NCI-H510A (cell line): ENCODE results near the gene DST.

Experiments
- DNase-seq: peaks from one replicate; lab custom pipeline; 2025; lab: John Stamatoyannopoulos, UW

The DST gene

DNA sequence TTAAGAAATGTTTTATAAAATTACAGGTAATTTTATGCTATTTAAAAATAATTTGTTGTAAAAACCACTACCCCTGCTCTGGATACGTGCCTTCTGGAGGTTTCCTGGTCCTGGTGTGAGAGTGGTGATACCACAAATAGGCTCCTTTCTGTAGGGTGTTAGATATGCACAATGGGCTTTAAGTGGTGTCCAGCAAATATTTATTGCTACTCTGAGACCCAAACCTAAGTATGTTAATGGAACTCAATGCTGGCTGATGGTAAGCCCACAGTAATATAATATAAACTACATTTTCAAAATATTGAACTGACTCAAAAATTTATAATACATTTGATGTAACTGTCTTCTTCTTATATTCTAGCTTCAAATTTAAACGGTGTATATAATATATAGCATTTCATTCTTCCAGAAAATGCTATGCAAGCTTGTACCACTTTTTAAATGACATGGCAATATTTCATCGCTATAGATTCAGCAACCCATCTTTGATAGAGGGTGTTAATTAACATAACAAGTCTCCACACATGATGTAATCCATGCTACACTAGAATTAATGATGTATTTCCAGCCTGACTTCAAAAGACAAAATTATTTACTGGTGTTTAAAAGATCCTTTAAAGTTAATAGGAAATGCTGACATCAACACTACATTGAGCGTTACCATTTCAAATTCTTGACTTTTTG lies 161.9 kb downstream of the DST start:
- no peak for DNase-seq

DNA sequence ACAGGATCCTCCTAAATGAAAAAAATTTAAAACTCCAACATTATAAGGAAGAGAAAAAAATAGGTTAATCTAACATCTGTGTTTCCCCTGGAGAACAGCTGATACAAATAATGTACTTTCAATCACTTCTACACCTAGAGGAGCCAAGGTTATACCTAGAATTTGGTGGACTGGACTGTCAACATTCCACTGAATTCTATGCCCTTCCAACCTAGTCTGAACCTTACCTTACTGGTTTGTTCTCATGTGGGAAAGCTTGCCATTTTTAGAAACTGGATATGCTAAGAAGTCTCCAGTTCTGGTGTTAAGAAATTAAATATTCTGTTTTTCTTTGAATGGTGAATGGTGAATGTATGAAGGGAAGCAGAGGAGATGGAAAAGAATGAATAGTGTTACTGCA lies 162.4 kb downstream of the DST start:
- DNase-seq, result no peak

DNA sequence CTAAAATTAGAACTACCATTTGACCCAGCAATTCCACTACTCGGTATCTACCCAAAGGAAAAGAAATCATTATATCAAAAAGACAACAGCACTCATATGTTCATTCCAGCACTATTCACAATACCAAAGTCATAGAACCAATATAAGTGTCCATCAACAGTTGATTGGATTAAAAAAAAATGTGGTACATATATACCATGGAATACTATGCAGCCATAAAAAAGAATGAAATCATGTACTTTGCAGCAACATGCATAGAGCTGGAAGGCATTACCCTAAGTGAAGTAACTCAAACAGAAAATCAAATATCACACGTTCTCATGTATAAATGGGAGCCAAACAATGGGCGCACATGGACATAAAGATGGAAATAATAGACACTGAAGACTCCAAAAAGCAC lies 163.3 kb downstream of the DST start:
- no peak for DNase-seq

DNA sequence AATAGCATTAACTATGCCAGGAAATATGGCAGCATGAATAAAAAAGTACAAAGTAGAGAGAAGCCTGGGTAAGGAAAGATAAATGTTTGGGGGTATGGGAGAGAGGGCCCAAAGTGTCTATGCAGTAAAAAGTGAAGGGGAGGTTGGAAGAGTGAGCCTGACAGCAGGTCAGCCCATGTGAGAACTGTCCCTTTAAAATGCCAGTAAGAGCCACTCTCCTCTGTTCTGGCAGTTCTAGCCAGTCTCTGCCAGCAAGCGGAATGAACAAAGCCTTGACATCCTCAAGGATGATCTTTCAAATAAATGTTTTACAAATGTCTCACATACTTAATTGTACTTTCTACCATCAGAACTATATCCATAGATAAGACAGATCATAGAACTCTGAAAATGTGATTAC lies 164.5 kb downstream of the DST start:
- no peak for DNase-seq

DNA sequence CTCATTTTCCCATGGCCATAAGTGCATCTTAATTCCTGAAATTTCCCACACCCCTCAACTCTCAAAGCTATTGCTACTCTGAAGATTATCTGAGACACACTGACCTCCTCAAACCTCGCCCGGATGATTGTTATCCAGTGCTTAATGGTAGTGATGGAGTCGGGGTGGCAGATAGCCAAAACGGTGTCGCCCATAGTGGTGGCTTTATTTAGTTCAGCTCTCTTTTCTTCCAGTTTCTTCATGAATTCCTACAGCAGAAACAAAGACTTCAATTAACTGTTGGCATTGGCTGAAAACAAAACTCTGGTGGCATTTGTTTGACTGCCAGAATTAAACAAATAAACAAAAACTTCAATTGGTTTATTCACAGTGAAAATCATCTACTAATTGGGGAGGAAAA lies 165.4 kb downstream of the DST start:
- no peak for DNase-seq

DNA sequence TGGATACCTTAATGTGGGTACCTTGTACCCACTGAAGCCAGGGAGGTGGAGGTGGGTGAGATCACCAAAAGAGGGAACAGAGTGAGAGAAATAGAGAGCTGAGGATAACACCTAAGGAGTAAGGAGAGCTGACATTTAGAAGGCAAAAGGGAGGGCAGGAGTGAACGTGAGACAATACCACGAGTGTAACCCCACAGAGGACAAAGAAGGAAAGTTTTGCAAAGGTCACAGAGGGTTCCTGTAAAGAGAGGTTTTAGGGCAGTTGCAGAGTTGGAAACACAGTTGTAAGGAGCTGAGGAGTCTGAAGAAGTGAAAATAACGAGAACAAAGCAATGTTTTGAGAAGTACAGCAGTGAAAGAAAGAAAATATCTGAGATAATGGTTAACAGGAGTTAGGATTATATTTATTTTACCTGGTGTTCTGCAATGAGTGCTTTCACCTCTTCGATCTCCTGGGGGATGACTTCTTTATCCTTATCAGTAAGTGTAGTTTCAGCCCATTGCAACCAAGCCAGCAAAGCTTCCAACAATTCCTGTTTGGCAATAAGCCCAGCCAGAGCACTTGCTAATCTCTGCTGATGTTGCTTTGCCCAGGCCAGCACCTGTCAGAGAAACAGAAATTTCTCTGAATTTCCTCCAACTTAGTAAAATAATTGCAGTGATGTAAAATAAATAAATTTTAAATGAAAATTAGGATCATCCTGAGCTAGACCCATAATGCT lies 166.8 kb downstream of the DST start:
- no peak for DNase-seq

DNA sequence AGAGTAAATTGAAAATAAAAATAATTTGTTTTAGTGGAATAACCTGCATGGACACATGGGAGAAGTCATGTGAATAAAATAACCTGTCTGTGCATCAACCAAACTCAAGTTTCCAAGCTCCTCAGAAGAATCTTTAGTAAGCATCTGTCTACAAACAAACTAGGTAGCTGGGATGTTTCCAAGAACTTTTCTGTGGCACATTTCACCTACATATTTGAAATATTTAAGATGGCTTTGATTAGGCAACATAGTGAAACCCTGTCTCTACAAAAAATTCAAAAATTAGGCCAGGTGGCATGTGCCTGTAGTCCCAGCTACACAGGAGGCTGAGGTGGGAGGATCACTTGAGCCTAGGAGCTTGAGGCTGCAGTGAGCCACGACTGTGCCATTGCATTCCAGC lies 168.2 kb downstream of the DST start:
- DNase-seq, result no peak

DNA sequence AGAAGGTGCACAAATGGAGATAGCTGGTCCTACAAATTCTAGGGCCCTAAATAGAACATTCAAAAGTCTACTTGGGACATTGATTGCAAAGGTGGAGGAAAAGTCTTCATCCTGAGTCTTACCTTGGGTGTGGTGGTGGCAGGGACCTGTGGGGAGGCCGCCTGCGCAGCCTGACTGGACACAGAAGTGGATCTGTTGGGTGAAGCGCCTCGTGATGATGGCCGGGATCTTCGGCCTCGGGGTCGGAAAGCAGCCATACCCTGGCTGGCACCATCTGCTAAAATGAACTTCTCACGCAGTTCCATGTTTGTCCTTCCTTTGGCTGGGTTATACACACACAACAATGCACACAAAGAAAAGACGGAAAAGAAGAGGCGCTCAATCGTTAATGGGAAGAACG lies 179.2 kb downstream of the DST start:
- DNase-seq, result no peak

DNA sequence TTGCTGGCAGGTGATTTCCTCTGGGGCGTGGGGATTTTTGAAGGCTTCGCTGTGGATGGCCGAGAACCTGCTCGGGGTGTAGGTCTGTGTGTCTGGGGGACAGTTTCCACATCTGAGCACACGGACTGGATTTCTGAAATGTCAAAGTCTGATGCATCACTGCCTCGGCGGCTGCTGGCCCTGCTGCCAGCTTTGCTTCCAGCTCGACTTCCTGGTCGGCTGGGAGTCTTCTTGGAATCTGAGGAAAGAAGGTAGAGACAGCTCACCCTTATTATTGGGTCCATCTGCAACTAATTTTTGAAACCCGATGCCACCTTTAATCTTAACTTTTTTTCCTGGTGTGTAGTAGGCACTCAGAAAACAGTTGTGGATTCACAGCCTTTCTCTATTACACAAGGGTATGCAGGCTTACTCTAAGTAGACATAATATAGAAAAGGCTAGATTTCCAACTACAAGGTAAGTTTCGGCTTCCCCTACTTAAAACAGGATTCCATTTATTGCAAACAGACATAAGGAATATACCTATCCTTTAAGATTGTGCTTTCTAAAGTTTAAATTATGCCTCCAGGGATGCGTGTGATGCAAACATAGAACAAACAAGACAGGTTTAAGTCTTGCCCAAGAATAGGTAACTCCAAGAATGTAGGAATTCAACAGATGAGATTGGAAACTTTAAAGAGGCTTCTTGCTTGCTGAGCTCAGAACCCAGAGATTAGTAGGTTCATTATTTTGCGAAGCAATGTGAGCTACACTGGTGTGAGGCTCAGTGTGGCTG lies 183.5 kb downstream of the DST start:
- no peak for DNase-seq

DNA sequence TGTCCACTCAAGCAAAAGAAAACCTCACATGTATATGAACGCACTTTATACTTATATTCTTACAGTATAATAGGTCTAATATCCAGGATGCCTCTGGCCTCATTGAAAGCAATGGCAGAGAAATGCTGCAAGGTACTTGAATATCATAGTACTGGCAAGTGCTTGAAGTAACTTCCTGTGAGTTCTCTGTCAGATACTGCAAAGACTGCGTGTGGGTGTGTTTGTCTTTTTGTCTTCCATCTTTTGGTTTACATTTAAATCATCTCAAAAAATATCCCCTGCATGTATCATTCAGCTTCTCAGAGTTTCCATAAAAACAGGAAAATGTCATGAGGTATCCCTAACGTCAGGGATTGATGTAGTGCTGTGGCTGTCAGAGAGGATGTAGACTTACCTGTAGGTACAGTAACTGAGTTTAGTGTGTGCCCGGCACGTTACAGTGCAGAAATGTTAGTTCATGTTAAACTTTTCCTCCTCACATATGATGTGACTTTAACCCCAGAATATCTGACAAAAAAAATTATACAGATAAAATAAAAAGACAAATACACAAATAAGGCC lies 184.3 kb downstream of the DST start:
- DNase-seq, result no peak

DNA sequence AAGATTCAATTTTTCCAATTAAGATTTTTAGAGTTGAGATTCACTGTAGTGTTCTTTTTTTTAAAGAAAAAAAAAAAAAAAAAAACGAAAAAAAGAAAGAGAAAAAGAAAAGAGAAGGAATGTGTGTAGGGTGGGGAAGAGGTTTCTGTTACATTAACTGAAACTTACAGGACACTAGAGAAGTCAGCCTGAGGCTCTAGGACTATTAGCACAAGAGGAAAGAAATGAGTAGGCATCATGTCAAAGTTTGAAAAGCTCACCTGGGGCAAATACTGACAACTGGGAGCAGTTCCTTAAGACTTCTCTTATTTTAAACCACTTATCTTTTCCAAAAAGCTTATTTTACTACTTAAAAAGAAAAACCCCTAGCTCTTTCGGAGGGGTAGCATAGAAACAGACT lies 185.9 kb downstream of the DST start:
- no peak for DNase-seq

DNA sequence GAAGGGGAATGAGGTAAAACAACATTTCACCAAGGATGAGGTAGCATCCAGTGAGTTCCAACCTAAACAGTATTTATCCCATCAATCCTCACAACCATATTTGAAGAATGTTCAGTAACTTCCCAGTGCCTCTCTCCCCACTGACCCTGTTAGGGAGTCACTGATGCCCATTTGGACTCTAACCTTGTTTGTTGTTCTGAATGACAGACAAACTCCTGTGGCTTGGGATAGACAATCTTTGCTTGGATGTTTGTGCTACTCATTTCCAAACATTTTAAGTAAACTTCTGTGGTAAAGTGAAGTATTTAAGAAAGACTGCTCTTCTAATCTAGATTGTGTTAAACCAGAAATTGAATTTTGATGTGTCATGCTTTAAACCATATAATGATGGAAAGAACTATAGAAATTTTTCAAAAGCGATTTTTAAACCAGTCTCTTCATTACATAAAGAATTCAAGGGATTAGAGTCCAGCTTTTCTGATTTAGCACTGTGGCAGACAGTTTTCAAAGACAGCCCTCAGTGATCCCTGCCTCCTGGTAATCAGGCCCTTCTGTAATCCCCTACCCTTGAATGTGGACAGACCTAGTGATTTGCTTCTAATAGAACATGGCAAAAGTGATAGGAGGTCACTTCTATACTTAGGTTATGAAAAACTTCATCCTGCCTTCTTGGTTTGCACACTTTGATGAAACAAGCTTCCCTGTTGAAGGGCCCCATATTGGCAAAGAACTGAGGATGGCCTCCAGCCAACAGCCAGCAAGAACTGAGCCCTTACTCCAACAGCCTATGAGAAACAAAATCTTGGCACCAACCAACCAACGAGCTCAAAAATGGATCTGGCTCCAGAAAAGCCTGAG lies 191.6 kb downstream of the DST start:
- no peak for DNase-seq

DNA sequence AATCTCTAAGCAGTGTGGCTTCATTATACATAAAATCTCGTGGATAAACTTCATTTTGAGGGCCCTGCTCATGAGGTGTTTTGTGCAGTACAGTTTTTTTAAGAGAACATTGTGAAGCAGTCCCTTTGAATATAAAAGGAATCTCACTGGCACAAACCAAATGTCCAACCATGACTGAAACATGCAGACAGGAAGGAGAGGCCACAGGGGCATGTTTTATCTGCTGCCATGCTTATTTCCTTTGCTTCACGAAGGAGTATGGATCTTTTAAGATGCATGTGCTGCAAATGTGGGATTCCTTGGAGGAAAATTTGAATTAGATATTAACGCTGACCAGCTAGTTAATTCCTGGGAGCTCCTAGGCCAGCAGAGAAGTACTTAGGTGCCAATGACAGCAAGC lies 192.3 kb downstream of the DST start:
- DNase-seq, result no peak

DNA sequence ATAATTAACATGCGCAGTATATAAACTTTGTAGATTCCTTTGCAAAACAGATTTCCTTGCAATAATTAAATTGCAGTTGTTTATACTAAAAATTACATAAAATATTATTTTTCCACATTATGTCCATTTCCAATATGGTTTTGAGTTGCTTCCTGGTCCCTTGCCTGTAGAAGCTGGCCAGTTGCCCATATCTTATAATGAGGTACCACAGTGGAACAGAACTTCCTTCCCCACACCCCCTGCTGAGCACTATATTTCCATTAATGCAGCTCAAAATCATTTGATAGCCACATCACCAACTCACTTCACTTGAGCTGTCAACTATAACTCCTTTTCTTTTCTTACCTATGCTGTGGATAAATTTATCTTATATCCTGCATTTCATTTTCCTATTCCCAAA lies 194.6 kb downstream of the DST start:
- DNase-seq, result no peak

DNA sequence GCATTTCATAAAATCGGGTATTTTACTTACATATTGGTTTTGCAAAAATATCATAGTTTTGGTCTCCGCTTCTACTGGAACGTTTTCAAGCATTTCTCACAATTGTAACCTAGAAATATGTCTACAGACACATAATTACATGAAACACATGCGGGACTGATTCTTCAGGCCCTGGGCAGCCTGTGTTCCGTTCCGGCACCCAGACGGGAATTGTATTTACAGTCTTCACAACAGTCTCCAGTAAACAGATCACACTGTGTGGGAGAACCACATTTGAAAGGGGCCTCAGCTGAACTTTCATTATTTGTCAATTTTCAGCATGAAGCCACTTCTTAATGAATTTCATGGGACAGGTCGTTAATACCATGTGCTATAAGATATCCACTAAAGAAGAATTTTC lies 196.9 kb downstream of the DST start:
- DNase-seq, result no peak

DNA sequence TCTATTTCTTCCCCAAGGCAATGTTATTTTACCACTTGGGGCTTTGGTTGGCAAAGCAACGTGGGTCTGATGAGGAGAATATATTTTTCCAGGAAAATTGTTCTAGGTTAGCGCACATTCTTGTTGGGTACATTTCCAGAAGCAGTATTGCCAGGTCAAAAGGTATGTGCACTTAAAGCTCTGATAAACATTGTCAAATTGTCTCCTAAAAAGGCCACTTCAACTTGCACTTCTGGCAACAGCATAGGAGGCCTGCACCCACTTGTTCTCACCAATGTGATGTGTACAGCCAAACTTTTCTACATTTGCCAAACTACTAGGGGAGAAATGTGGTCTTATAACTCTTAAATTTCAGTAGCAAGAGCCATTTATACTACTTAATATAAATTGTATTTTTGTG lies 197.8 kb downstream of the DST start:
- DNase-seq, result no peak

DNA sequence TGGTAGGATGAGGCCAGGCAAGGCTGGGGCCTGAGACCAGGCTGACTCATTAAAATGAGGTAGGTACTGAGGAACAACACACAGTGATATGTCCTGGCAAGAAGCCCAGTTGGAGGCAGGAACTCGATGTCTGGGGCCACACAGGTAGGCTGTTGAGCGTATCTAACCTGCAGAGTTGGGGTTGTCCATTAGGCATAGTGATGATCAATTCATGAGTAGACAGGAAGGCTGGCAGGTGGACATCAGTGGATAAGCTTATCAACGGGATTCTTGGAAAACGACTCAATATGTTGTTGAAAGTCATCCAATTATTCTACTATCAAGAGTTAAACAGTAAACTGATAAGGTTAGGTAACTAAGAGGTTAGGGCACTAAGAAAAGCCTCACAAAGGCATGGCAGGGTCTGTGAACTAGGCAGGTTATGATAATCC lies 202.1 kb downstream of the DST start:
- no peak for DNase-seq

DNA sequence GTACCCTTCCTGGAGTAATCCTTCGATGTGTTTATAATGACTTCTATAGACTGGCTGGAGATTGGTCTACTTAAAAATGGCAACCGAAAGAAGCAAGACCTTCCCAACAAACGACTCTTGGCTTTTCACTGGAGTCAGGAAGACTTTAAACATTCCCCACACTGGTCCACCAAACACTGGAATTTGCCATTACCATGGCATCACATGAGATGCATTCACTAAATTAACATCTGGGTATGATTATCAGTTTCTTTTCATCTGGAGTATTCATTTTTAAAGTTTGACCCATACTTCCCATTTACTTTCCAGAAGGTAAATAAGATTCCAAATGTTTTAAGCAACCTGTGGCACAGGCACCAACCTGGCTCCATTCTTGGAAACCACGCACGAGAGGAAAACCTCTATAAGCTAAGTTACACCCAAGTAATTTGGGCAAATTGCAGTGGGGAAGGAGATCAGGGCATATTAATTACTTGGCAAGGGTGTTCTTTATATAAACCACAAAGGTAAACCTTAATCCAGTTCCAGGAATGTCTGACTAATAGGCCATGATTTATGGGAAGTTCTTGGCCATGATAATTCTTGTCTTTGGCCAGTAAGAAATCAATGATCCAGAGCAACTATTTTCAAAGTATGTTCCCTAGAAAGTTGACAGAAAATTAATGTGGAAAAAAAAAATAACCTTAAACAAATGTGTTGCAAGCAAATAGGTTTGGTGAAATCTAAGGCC lies 205.4 kb downstream of the DST start:
- DNase-seq, result no peak

DNA sequence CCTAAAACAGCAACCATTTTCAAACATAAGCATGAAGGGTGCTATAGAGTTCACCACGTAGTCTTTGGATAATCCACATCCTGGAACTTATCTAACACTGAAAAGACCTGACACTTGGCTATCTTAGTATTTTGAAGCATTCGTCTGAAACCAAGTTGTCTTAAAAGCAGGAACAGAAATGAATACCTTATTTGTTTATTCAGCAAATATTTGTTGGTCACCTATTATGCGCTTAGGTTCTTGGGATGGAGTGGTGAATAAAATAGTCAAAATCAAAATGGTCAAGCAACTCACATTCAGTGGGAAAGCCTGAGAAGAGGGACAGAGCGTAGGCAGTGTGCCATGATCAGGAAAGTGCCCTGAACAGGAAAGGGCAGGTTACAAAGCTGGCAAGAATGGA lies 206.9 kb downstream of the DST start:
- DNase-seq, result no peak

DNA sequence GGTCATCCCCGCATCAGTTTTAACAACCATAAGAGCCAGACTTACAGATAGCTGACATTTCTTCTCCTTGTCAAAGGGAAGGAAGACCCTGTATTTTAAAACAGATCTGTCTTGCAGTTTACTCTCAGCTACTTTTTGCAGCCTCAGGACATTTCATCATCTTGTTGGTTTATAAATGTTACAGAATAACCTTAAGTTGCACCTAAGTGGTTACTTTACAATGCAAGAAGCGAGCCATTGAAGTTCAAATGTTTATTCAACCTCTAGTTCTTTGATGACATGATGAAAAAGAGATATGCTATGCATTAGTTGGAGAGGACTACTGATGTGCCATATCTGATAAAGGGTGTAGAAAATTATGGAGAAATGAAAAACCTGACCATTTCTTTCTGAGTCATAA lies 207.4 kb downstream of the DST start:
- DNase-seq, result no peak

DNA sequence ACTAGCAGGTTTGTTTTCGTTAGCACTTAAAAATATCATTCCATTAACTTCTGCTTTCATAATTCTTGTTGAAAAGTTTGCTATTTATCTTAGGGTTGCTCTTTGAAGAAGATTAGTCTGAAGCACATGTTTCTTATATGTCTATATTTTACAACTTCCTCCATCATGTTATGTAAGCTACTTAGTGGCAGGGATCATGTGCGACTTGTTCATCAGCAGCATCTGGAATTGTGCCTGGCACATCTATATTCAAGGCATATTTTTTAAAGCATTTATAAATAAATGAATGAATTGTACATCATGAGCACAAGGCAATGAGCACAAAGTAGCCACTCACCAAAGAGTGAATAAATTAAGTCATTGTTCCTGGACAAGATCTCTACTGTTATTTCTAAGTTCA lies 208.1 kb downstream of the DST start:
- no peak for DNase-seq
